SK-N-MC (cell line): Measurements from ENCODE around the gene ARID1B.

ENCODE experiments used
- DNase-seq: peaks from one replicate; pipeline ENCODE4 v3.0.0-alpha.2; 2011; ENCODE audit warnings: low read depth, low spot score
- H3K27ac ChIP-seq: fragments of 200-600 bp; sonication (generic); 2 replicates; pipeline ENCODE4 v1.5.1; 2016; ENCODE audit warnings: mixed run types
- H3K36me3 ChIP-seq: fragments of 200-600 bp; sonication (generic); 2 replicates; pipeline ENCODE4 v1.6.1; 2017; ENCODE audit warnings: antibody characterized with exemption, low read length, mixed read lengths; ENCODE audit not compliant: insufficient read depth
- H3K4me3 ChIP-seq: fragments of 200-600 bp; sonication (generic); 2 replicates; pipeline ENCODE4 v1.5.1; 2016
- H3K9ac ChIP-seq: fragments of 200-600 bp; sonication (generic); 2 replicates; pipeline ENCODE4 v1.8.0; 2017; ENCODE audit warnings: mixed run types, mixed read lengths; ENCODE audit not compliant: insufficient read length
- H3K9me3 ChIP-seq: fragments of 200-600 bp; sonication (generic); 2 replicates; pipeline ENCODE4 v1.6.1; 2017; ENCODE audit warnings: low read depth, mild to moderate bottlenecking, antibody characterized with exemption, low read length, moderate library complexity, mixed read lengths
- EZH2 ChIP-seq: fragments of 200-600 bp; sonication (generic); IDR thresholded peaks from one replicate; pipeline ENCODE4 v1.6.1; 2017; ENCODE audit warnings: antibody characterized with exemption
- FOXP2 ChIP-seq: optimal IDR thresholded peaks from 2 replicates; pipeline ENCODE3; 2011; ENCODE audit warnings: mild to moderate bottlenecking, moderate library complexity; ENCODE audit not compliant: insufficient read depth; ENCODE audit errors: extremely low read length, control extremely low read depth
- POLR2AphosphoS5 ChIP-seq: IDR thresholded peaks from 2 replicates; pipeline ENCODE4 v1.6.1; 2012; ENCODE audit warnings: mild to moderate bottlenecking, low read depth, low read length, borderline replicate concordance

The ARID1B gene

GRCh38 chr6:157221817-157222175, 444.6 kb downstream of the ARID1B start:
- Histone ChIP-seq H3K27ac (no peak overlapping the region), H3K9ac (no peak overlapping the region), H3K36me3 (no peaks in the 10 kb centered on the region), H3K4me3 (no peak overlapping the region), H3K9me3 (no peaks in the 10 kb centered on the region)
- DNase-seq, result no peak
- no peak for TF ChIP-seq FOXP2
- TF ChIP-seq POLR2AphosphoS5, result no peak
- TF ChIP-seq EZH2, result no peak

DNA sequence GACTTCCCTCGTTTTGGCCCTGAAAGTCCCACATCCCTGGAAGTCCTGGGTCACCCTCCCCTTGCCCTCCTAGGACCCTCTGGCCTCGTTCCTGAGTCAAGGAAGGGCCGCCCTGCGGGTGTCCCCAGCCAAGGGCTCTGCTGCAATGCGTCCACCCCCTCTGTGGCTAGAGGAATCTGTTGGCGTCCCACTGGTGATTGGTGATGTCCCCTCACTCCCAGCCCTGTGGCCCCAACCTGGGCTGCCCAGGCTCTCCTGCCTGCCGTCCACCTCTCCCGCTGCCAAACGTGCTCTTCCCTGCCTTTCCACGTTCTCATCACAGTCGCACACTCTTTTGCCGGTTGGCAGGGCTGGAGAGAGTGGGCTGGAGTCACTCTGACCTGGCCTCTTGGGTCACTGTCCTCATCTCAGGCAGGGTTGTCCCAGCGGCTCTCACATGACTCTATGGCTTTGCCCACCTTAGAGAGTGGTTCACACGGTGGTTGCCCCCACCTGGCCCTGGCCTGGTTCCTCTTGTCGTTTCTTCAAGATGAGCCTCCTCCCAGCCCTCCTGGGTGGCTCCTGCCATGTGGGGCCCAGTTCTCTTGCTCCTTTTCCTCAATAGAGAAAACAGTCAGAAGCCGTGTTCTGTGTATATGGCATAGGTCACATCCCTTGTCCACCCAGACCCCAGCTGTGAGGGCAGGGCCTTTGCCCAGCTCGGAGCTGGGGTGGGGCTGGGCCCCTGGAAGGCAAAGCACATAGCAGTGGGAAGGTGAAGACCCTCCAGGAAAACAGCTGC, 445.2 kb downstream of the ARID1B start:
- Histone ChIP-seq H3K36me3 (no peaks in the 10 kb centered on the region), H3K4me3 (no peak overlapping the region), H3K9ac (no peak overlapping the region), H3K27ac (no peak overlapping the region), H3K9me3 (no peaks in the 10 kb centered on the region)
- TF ChIP-seq FOXP2 (no peak), EZH2 (no peak), POLR2AphosphoS5 (no peak)
- no peak for DNase-seq

DNA sequence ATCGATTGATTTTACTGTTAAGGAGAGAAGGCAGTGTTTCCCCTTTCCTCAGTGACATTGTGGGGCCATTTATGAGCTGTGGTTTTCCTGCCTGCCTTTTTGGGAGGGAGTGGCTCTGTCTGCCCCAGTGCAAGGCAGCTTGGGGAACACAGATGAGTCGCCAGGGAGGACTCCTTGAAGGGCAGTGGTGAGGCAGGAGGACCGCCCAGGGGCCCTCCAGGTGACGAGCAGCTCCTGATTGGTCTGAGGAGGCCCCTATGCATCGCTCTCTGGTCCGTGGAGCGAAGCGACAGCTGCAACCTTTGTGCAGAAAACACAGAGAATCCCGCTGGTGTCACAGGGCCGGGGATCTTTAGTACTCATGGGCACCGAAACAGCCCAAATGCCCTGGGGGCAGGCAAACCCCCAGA, 445.8 kb downstream of the ARID1B start:
- H3K9me3 ChIP-seq, result no peaks in the 10 kb centered on the region
- H3K9ac ChIP-seq, result no peak overlapping the region
- no peak overlapping the region for H3K27ac ChIP-seq
- TF ChIP-seq POLR2AphosphoS5 (no peak), EZH2 (no peak), FOXP2 (no peak)
- H3K36me3 ChIP-seq, result no peaks in the 10 kb centered on the region
- no peak for DNase-seq
- no peak overlapping the region for H3K4me3 ChIP-seq

DNA sequence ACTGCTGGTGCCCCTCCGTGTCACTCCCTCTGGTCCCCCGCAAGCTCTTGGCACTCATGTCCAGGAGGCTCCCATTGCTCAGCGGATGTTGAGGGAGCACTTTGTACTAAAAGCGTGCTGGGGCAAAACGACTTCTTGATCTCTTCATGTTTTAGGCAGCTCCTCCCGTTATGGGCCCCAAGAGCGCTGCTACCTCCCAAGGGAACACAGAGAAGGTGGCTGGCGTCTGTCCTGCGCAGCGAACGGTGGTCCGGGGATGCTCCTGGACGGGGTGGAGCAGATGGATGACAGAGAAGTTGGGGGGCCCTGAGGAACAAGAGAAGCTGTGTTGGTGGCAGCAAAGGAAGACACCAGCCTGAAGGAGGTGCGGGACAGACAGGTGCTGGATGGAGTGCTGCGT, 446.3 kb downstream of the ARID1B start:
- TF ChIP-seq EZH2 (no peak), POLR2AphosphoS5 (no peak), FOXP2 (no peak)
- no peaks in the 10 kb centered on the region for H3K9me3 ChIP-seq
- no peak overlapping the region for H3K4me3 ChIP-seq
- no peaks in the 10 kb centered on the region for H3K36me3 ChIP-seq
- H3K9ac ChIP-seq, result no peak overlapping the region
- H3K27ac ChIP-seq, result no peak overlapping the region
- no peak for DNase-seq

DNA sequence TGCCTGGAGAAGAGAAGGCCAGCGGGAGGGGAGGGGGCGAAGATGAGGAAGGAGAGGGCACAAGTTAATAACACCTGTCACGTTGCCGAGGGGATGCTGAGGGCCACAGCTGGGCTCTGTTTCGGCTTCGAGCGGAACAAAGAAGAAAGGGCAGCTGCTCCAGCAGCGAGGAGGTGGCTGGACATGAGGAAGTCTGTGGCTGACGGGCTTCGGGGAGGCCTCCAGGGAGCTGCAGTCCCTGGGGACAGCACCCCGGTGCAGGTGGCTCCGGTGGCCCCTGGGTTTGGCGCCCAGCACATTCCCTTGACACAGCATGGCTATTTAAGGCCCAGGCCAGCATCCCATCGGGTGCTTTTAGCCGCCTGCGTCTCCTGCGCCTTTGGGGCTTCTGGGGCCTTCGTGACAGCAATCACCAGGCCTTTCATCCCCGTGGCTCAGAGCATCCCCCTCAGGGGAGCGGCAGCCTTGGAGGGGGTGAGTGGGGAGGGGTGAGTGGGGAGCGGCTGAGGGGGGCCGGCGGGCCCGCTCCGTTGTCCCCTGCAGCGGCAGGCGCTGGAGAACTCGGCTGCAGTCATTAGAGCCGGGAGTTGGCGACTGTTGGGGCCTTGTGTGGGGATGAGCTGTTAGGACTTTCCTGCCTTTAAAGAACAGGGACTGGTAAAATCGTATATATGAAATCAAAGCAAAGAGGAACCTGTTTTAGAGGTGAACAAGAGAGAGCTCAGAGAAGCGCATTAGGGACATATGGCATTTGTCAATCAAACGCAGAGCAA, 447.2 kb downstream of the ARID1B start:
- H3K36me3 ChIP-seq, result no peaks in the 10 kb centered on the region
- H3K27ac ChIP-seq, result no peak overlapping the region
- DNase-seq, result no peak
- no peak overlapping the region for H3K4me3 ChIP-seq
- no peaks in the 10 kb centered on the region for H3K9me3 ChIP-seq
- TF ChIP-seq EZH2 (no peak), FOXP2 (no peak), POLR2AphosphoS5 (no peak)
- H3K9ac ChIP-seq, result no peak overlapping the region

GRCh38 chr6:157224951-157225574, 447.9 kb downstream of the ARID1B start:
- no peak for DNase-seq
- Histone ChIP-seq H3K9ac (no peak overlapping the region), H3K27ac (no peak overlapping the region), H3K36me3 (no peaks in the 10 kb centered on the region), H3K9me3 (no peaks in the 10 kb centered on the region), H3K4me3 (no peak overlapping the region)
- TF ChIP-seq EZH2 (no peak), POLR2AphosphoS5 (no peak), FOXP2 (no peak)

GRCh38 chr6:157225575-157225995, 448.4 kb downstream of the ARID1B start:
- Histone ChIP-seq H3K9me3 (no peaks in the 10 kb centered on the region), H3K4me3 (no peak overlapping the region), H3K27ac (no peak overlapping the region), H3K9ac (no peak overlapping the region), H3K36me3 (no peaks in the 10 kb centered on the region)
- DNase-seq, result no peak
- no peak for TF ChIP-seq FOXP2

GRCh38 chr6:157226026-157226625, 448.9 kb downstream of the ARID1B start:
- H3K9ac ChIP-seq, result no peak overlapping the region
- no peaks in the 10 kb centered on the region for H3K9me3 ChIP-seq
- no peak for DNase-seq
- H3K36me3 ChIP-seq, result no peaks in the 10 kb centered on the region
- H3K4me3 ChIP-seq, result no peak overlapping the region
- TF ChIP-seq FOXP2 (no peak), POLR2AphosphoS5 (no peak), EZH2 (no peak)
- H3K27ac ChIP-seq, result no peak overlapping the region
